Measurements from ENCODE around the gene RAB18. TPM values are rescaled to one million over a fixed set of nuclear protein-coding genes. Genes with fewer than 3 reads are reported as not detected.

Gene RAB18
- total and polyA plus RNA-seq, 2 of the 8 experiments (the other 6 are each of a cell fraction or from before 2014, with no cell fraction given), result 14.7 to 69.7 TPM

GRCh38 chr10:27526242-27526641, 22.1 kb downstream of the RAB18 start (continued):
- TF ChIP-seq CHD7 (IDR thresholded peaks at IDR 0.05; ENCODE audit: insufficient replicate concordance, low read length), result no peak
- TF ChIP-seq TBP (IDR thresholded peaks at IDR 0.05; ENCODE audit: low read depth, low read length), result no peak
- no peak for TF ChIP-seq CBX8 (IDR thresholded peaks at IDR 0.05; ENCODE audit: borderline replicate concordance, low read depth, low read length)
- TF ChIP-seq POLR2A (IDR thresholded peaks at IDR 0.05; ENCODE audit: control extremely low read depth in 1 of 2, low read depth in 2 of 2, low read length in 2 of 2), result no peak
- TF ChIP-seq CHD2 (IDR thresholded peaks at IDR 0.05; ENCODE audit: low read length), result no peak
- no peak for TF ChIP-seq EP300 (IDR thresholded peaks at IDR 0.05; ENCODE audit: borderline replicate concordance in 1 of 2, low read depth in 2 of 2, low read length in 2 of 2)
- TF ChIP-seq SP2 (IDR thresholded peaks at IDR 0.05; ENCODE audit: low read length), result no peak
- no peak for TF ChIP-seq HDAC2 (IDR thresholded peaks at IDR 0.05; ENCODE audit: borderline replicate concordance in 1 of 2, low read depth in 2 of 2, low read length in 2 of 2)
- no peak for TF ChIP-seq POU5F1 (IDR thresholded peaks at IDR 0.05; ENCODE audit: low read depth, low read length)
- TF ChIP-seq FOSL1 (IDR thresholded peaks at IDR 0.05; ENCODE audit: insufficient read depth, low read depth, low read length), result no peak
